AG09319 (cell line): ENCODE measurements around the gene NAP1L2.
A peak's percentile ranks its signal among the peaks of the same experiment; 100 is the strongest.

ENCODE experiments used
- DNase-seq: peaks from one replicate; pipeline ENCODE4 v3.0.0-alpha.2; 2010; ENCODE audit warnings: low read depth; ENCODE audit errors: extremely low read depth
- TF ChIP-seq, protein P1 (sequence below): IDR thresholded peaks from 2 replicates; pipeline ENCODE4 v1.5.1; 2011; ENCODE audit warnings: low read depth, mild to moderate bottlenecking, inconsistent platforms, low read length, moderate library complexity

The NAP1L2 gene, protein sequence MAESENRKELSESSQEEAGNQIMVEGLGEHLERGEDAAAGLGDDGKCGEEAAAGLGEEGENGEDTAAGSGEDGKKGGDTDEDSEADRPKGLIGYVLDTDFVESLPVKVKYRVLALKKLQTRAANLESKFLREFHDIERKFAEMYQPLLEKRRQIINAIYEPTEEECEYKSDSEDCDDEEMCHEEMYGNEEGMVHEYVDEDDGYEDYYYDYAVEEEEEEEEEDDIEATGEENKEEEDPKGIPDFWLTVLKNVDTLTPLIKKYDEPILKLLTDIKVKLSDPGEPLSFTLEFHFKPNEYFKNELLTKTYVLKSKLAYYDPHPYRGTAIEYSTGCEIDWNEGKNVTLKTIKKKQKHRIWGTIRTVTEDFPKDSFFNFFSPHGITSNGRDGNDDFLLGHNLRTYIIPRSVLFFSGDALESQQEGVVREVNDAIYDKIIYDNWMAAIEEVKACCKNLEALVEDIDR

DNA sequence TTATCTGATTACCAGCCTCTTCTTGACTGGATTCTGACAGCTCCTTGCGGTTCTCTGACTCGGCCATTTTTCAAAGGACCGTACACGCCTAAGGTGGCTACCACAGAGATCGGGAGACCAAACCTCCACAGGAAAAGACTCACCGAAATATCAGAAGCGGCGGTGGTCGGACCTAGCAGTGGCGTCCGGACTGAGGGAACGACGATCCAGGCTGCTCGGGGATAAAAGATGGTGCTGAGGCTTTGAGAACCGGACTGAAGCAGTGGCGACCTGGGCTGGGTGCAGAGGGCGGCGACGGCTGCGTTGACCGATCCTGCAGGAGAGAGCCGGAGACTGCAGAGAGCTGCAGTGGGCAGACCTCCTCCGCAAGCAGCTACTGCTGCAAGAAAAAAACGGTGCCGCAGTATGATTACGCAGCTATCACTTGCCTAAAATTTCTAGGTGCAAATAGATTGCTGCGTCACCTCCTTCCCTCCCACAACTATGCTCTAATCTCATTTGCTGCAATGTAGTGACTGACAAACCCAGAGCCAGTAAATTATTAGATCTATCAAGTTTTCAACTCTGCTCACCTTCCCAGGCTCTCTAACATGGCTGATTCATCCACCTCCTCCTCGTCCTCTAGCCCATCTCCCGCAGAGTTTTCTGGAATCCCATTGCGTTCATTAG lies at the start of gene NAP1L2:
Gene NAP1L2 (minus strand): TSS at position 426 of the 669 bp plus-strand sequence. CDS start 359 bp downstream, at position 67.
- DNase-seq: no peak
- TF ChIP-seq, protein P1, sequence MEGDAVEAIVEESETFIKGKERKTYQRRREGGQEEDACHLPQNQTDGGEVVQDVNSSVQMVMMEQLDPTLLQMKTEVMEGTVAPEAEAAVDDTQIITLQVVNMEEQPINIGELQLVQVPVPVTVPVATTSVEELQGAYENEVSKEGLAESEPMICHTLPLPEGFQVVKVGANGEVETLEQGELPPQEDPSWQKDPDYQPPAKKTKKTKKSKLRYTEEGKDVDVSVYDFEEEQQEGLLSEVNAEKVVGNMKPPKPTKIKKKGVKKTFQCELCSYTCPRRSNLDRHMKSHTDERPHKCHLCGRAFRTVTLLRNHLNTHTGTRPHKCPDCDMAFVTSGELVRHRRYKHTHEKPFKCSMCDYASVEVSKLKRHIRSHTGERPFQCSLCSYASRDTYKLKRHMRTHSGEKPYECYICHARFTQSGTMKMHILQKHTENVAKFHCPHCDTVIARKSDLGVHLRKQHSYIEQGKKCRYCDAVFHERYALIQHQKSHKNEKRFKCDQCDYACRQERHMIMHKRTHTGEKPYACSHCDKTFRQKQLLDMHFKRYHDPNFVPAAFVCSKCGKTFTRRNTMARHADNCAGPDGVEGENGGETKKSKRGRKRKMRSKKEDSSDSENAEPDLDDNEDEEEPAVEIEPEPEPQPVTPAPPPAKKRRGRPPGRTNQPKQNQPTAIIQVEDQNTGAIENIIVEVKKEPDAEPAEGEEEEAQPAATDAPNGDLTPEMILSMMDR: no peak

DNA sequence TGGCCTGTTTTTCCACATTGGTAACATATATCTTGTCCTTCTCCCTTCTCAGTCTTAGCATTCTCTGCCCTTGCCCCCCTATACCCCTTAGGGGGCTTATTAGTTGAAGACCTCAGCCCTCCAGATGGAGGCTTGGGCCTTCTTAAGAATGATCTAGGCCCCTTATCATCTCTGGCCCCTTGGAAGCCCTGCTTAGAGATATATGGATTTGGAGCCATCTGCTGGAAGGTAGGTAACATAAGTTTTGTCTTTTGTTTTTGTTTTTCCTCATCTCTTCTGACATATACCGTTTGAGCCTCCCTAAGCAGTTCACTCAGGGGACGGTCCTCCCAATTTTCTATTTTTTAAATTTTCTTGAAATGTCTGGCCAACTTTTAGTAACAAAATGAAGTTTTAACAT lies 48.3 kb upstream of the NAP1L2 start:
- no peak for DNase-seq
- TF ChIP-seq, protein P1: peak; percentile 11

DNA sequence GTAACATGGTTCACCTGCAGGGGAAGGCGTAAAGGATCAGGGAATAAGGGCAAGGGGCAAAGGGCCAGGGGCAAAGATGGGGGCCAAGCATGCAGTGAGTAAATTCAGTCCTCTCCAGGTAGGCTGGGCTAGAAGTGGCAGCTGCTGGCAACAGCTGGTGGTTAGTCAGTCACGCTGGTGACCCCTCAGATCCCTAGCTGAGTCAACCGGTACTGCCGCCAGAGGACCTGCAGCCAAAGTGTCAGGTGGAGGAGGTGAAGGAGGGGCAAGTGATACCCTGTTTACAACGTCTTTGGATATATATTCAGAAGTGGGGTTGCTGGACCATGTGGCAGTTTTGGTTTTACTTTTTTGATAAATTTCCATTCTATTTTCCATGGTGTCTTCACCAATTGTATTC lies 24.6 kb upstream of the NAP1L2 start:
- no peak for DNase-seq
- TF ChIP-seq, protein P1: no peak

DNA sequence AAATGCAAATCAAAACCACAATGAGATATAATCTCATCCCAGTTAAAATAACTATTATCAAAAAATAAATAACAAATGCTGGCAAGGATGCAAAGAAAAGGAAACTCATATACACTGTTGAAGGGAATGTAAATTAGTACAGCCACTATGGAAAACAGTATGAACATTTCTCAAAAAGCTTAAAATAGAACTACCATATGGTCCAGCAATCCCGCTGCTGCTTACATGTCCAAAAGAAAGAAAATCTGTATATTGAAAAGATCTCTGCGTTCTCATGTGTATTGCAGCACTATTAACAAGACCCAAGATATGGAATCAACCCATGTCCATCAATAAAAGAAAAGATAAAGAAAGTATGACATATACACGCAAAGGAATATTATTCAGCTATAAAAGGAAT lies 3.0 kb upstream of the NAP1L2 start:
- DNase-seq: no peak
- TF ChIP-seq, protein P1: no peak

DNA sequence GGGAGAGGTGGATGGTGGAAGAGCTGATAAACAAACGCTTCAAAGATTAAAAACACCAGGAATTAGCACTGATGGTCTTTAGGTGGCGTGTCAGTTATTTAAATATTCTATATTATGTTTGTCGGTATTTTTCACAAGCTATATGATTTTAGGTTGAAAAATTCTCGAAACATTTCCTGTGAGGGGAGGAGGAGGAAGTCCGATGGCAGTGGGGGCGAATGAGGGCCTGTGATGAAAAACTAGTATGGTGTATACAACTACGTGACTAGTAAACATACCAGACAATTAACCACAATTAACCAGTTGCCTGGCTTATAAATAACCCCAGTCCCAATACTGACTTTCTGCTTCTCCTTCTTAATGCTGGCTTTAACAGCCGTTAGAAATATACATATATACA lies 595 bp upstream of the NAP1L2 start:
- no peak for DNase-seq
- TF ChIP-seq, protein P1: no peak

DNA sequence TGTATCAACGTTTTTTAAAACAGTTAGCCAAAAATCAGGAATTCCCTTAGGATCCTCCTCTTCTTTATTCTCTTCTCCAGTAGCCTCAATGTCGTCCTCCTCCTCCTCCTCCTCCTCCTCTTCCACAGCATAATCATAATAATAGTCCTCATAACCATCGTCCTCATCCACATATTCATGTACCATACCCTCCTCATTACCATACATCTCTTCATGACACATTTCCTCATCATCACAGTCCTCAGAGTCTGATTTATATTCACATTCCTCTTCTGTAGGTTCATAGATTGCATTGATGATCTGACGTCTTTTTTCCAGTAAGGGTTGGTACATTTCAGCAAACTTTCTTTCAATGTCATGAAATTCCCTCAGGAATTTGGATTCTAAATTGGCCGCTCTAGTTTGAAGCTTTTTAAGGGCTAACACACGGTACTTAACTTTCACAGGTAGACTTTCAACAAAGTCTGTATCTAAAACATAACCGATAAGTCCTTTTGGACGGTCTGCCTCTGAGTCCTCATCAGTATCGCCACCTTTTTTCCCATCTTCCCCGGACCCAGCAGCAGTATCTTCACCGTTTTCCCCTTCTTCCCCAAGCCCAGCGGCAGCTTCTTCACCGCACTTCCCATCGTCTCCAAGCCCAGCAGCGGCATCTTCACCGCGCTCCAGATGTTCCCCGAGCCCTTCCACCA lies 771 bp downstream of the NAP1L2 start:
- TF ChIP-seq, protein P1: no peak
- no peak for DNase-seq
